ENCODE data around the gene SDK2.

SDK2 gene

GRCh38 chr17:73354423-73355284 lies 289.6 kb downstream of the SDK2 start:
- no peak for FAIRE-seq

GRCh38 chr17:73352261-73352660 lies 292.0 kb downstream of the SDK2 start:
- FAIRE-seq: no peak

- FAIRE-seq: no peak
Measured at GRCh38 chr17:73351764-73352163, 292.5 kb downstream of the SDK2 start.

GRCh38 chr17:73350864-73351263 lies 293.4 kb downstream of the SDK2 start:
- FAIRE-seq: no peak

GRCh38 chr17:73349647-73350046 lies 294.6 kb downstream of the SDK2 start:
- FAIRE-seq: no peak

GRCh38 chr17:73349138-73349537 lies 295.1 kb downstream of the SDK2 start:
- FAIRE-seq: no peak

- FAIRE-seq: no peak
Measured at GRCh38 chr17:73348829-73349095, 295.5 kb downstream of the SDK2 start.

GRCh38 chr17:73348018-73348828 lies 296.0 kb downstream of the SDK2 start:
- no peak for FAIRE-seq

- FAIRE-seq: no peak
Measured at GRCh38 chr17:73347351-73347750, 296.9 kb downstream of the SDK2 start.

- FAIRE-seq: no peak
Measured at GRCh38 chr17:73346501-73347162, 297.6 kb downstream of the SDK2 start.

- FAIRE-seq: no peak
Measured at GRCh38 chr17:73343739-73344454, 300.3 kb downstream of the SDK2 start.

- no peak for FAIRE-seq
Measured at GRCh38 chr17:73343168-73343634, 301.0 kb downstream of the SDK2 start.

GRCh38 chr17:73342541-73343167 lies 301.6 kb downstream of the SDK2 start:
- no peak for FAIRE-seq

- no peak for FAIRE-seq
Measured at GRCh38 chr17:73342050-73342522, 302.2 kb downstream of the SDK2 start.

GRCh38 chr17:73341350-73342049 lies 302.7 kb downstream of the SDK2 start:
- no peak for FAIRE-seq

GRCh38 chr17:73340093-73340596 lies 304.1 kb downstream of the SDK2 start:
- no peak for FAIRE-seq

- FAIRE-seq: no peak
Measured at GRCh38 chr17:73338566-73339197, 305.6 kb downstream of the SDK2 start.

- FAIRE-seq: no peak
Measured at GRCh38 chr17:73338050-73338521, 306.2 kb downstream of the SDK2 start.

GRCh38 chr17:73337330-73337710 lies 306.9 kb downstream of the SDK2 start:
- FAIRE-seq: no peak

- no peak for FAIRE-seq
Measured at GRCh38 chr17:73336408-73337329, 307.6 kb downstream of the SDK2 start.
